GM12878 (cell line): ENCODE measurements around the gene BPIFA1. TPM values are rescaled to one million over a fixed set of nuclear protein-coding genes. Genes with fewer than 3 reads are reported as not detected.

ENCODE experiments used
- ATAC-seq: fragments of 200-7000 bp; cut with Tn5 transposase; 3 replicates; pipeline ENCODE4 v1.9.1; 2020; ENCODE audit warnings: mild to moderate bottlenecking, moderate library complexity
- BruUV-seq: library from RNA; stranded (reverse); fragments of 400-500 nt; replicated peaks from 2 replicates; lab custom pipeline; 2021; lab: Mats Ljungman, UMichigan
- CTCF ChIA-PET: fragments of 300-600 bp; sonication (Branson Sonifier 250); formaldehyde crosslinking; extraction: SDS; loops from one replicate; lab custom pipeline; 2021; ENCODE audit warnings: inconsistent platforms; lab: Yijun Ruan, JAX
- POLR2A ChIA-PET: fragments of 350-600 bp; formaldehyde crosslinking; extraction: SDS; loops from one replicate; lab custom pipeline; 2021; ENCODE audit warnings: inconsistent platforms; lab: Charles Lee
- RAD21 ChIA-PET: fragments of 300-600 bp; sonication (Branson Sonifier 250); formaldehyde crosslinking; loops from one replicate; lab custom pipeline; 2023; ENCODE audit warnings: antibody characterized with exemption; ENCODE audit not compliant: unreplicated experiment; lab: Charles Lee
- SMC1A ChIA-PET: fragments of 300-600 bp; sonication (Branson Sonifier 250); formaldehyde crosslinking; loops from one replicate; lab custom pipeline; 2023; ENCODE audit not compliant: unreplicated experiment, uncharacterized antibody; lab: Charles Lee
- DNase-seq: peaks from one replicate; pipeline ENCODE4 v3.0.0-alpha.2; 2011; ENCODE audit warnings: low read depth, low spot score
- FAIRE-seq: peaks from 3 replicates; lab custom pipeline; 2011; peaks lifted over from hg19 to GRCh38; lab: Jason Lieb, UNC
- H2AFZ ChIP-seq: 2 replicates; pipeline ENCODE4 v1.6.0; 2011; ENCODE audit warnings: low read depth, low read length, control low read depth; ENCODE audit not compliant: control insufficient read depth
- H3K27ac ChIP-seq: 2 replicates; pipeline ENCODE4 v1.5.1; 2011; ENCODE audit warnings: control low read depth; ENCODE audit not compliant: control insufficient read depth, insufficient read depth
- H3K27me3 ChIP-seq, 2 experiments: replicated peaks in 1 of 2; 2 replicates each; pipeline versions ENCODE4 v1.6.0 to v1.6.1; 2011; ENCODE audit warnings: low read length in 1 of 2; ENCODE audit not compliant: control insufficient read depth in 2 of 2, insufficient read depth in 2 of 2
- H3K36me3 ChIP-seq, 2 experiments: 2 replicates each; pipeline ENCODE4 v1.5.1; 2011; ENCODE audit warnings: low read length in 1 of 2; ENCODE audit not compliant: control insufficient read depth in 2 of 2, insufficient read depth in 2 of 2
- H3K4me1 ChIP-seq: 2 replicates; pipeline ENCODE4 v1.6.1; 2011; ENCODE audit warnings: mild to moderate bottlenecking, low read length, moderate library complexity, mixed read lengths; ENCODE audit not compliant: control insufficient read depth, insufficient read depth
- H3K4me2 ChIP-seq: 2 replicates; pipeline ENCODE4 v1.6.0; 2011; ENCODE audit warnings: control low read depth; ENCODE audit not compliant: control insufficient read depth, insufficient read depth
- H3K4me3 ChIP-seq: fragments of 200-600 bp; sonication (generic); 2 replicates; pipeline ENCODE4 v1.5.1; 2016
- H3K79me2 ChIP-seq: 2 replicates; pipeline ENCODE4 v1.6.0; 2011; ENCODE audit warnings: low read length; ENCODE audit not compliant: control insufficient read depth, insufficient read depth
- H3K9ac ChIP-seq: 2 replicates; pipeline ENCODE4 v1.8.0; 2011; ENCODE audit warnings: low read length, control low read depth, mixed read lengths; ENCODE audit not compliant: control insufficient read depth, insufficient read depth
- H3K9me3 ChIP-seq: replicated peaks from 3 replicates; pipeline ENCODE4 v1.5.1; 2011; ENCODE audit warnings: mild to moderate bottlenecking, low read length; ENCODE audit not compliant: control insufficient read depth, insufficient read depth
- H4K20me1 ChIP-seq: 2 replicates; pipeline ENCODE4 v1.6.0; 2011; ENCODE audit not compliant: control insufficient read depth, insufficient read depth
- CBX3 ChIP-seq: fragments of 200-600 bp; sonication (generic); IDR thresholded peaks from 2 replicates; pipeline ENCODE4 v1.6.1; 2016; ENCODE audit warnings: low read depth, borderline replicate concordance
- HDAC2 ChIP-seq: fragments of 200-600 bp; sonication (generic); IDR thresholded peaks from 2 replicates; pipeline ENCODE4 v1.6.1; 2017
- MAX ChIP-seq: IDR thresholded peaks from 2 replicates; pipeline ENCODE4 v1.6.1; 2012; ENCODE audit warnings: low read depth, low read length, improper control_type of control experiment
- NBN ChIP-seq: fragments of 450-650 bp; IDR thresholded peaks from 2 replicates; pipeline ENCODE4 v1.6.1; 2016
- RELB ChIP-seq: fragments of 450-650 bp; IDR thresholded peaks from 2 replicates; pipeline ENCODE4 v1.6.1; 2017; ENCODE audit warnings: low read depth, mild to moderate bottlenecking, moderate library complexity
- RUNX3 ChIP-seq: IDR thresholded peaks from 2 replicates; pipeline ENCODE4 v1.6.1; 2012; ENCODE audit warnings: low read length, inconsistent platforms
- SIN3A ChIP-seq: IDR thresholded peaks from 2 replicates; pipeline ENCODE4 v1.6.1; 2012; ENCODE audit warnings: low read depth, low read length, improper control_type of control experiment
- SMAD5 ChIP-seq: IDR thresholded peaks from 2 replicates; pipeline ENCODE4 v1.6.1; 2016; ENCODE audit warnings: antibody characterized with exemption, low read depth
- YY1 ChIP-seq: IDR thresholded peaks from 2 replicates; pipeline ENCODE4 v1.6.1; 2011; ENCODE audit warnings: low read depth, mild to moderate bottlenecking, low read length
- ZNF24 ChIP-seq: fragments of 450-650 bp; IDR thresholded peaks from 2 replicates; pipeline ENCODE4 v1.6.1; 2017; ENCODE audit warnings: antibody characterized with exemption, mild to moderate bottlenecking
- ZZZ3 ChIP-seq: IDR thresholded peaks from 2 replicates; pipeline ENCODE4 v1.6.1; 2011; ENCODE audit warnings: low read depth; ENCODE audit not compliant: control insufficient read depth, insufficient read length
- WGBS: methylation state at CpG from one replicate; pipeline ENCODE4 v1.1.6; 2016; ENCODE audit warnings: low lambda C conversion rate; ENCODE audit not compliant: insufficient replicate concordance, insufficient coverage; ENCODE audit errors: missing lambda C conversion rate; 5-methylcytosine and 5-hydroxymethylcytosine counted together
- in situ Hi-C: fragments of 300-500 bp; cut with MboI; formaldehyde crosslinking; loops from 9 replicates; pipeline ENCODE4 v1.14.3; 2018; ENCODE audit warnings: mixed read lengths
- intact Hi-C: fragments of 100-400 bp; cut with micrococcal nuclease; formaldehyde crosslinking; loops from one replicate; pipeline ENCODE4 v1.14.2; 2022; ENCODE audit not compliant: unreplicated experiment
- polyA plus RNA-seq, 11 experiments: library from polyadenylated mRNA; depleted of rRNA in 4 of 11; unstranded in 6 of 11; stranded (reverse) in 5 of 11; fragments of >200 nt; fragmentation: Nextera tagmentation in 4 of 11; fragmentation: Illumina TruSeq in 1 of 11; extraction: Ambion mirVana in 4 of 11; extraction: Trizol in 1 of 11; gene quantifications; 1 replicate in 1 of 11; 2 replicates in 10 of 11; pipeline versions ENCODE4 v1.2.1 to v1.2.3, GENCODE V29; 2011 to 2016; ENCODE audit warnings: inconsistent platforms in 2 of 11, missing spikeins in 2 of 11, low read depth in 1 of 11
- total RNA-seq, 4 experiments: library from RNA; depleted of rRNA in 3 of 4; stranded (reverse); fragments of >200 nt in 3 of 4; fragmentation: Illumina TruSeq in 1 of 4; extraction: Trizol in 1 of 4; gene quantifications; 2 replicates each; pipeline versions ENCODE4 v1.2.1 to v1.2.3, GENCODE V29; 2013 to 2021
- TF ChIP-seq, protein P1 (sequence below): fragments of 450-650 bp; IDR thresholded peaks from 2 replicates; pipeline ENCODE4 v1.6.1; 2017; ENCODE audit warnings: mild to moderate bottlenecking, low read depth, inconsistent platforms; ENCODE audit not compliant: poor library complexity, severe bottlenecking

BPIFA1 gene
- total and polyA plus RNA-seq, 10 of the 15 experiments (the other 5 are each of a cell fraction or from before 2014, with no cell fraction given): not detected

DNA sequence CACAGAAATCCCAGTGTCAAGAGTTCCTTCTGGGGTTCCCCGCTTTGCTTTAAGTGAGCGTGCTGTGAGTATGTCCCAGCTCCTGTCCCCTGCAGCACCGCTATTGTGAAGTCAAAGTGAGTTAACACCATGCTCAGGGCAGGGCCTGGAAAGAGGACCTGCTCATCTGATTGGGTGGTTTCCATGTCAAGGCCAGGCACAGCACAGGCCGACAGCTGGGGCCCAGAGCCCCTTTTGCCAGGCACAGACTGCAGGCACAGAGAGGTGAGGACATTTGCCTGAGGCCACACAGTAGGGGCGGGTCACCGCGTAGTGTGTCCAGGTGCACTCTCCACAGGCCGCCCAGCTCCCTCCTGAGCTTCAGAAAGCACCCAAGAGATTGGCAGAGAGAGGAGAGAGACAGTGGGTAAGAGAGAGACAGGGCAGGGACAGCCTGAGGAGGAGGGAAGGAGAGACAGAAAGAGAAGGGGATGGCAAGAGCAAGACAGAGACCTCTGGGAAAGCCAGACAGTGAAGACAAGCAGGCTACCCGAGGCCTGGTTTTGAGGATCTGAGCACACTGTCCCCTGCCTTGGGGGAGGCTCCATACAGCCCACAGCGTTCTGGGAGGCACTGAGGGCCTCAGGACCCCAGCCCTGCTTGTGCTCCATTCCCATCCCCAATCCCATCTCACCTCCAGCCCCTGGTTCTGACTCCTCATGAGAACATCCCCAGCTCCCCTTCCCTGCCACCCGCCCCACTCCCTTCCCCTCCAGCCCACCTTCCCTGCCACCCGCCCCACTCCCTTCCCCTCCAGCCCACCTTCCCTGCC, 40.7 kb downstream of the BPIFA1 start:
- Histone ChIP-seq H3K4me1 (no peaks in the 10 kb centered on the region), H3K36me3 (no peaks in the 10 kb centered on the region; a peak in 1 of 4 replicates), H3K4me2 (no peak overlapping the region), H3K27ac (no peak overlapping the region), H3K9ac (no peak overlapping the region), H3K27me3 (peaks cover 7 to 8% of the 10 kb centered on the region in 2 experiments; a peak in 3 of 4 replicates), H3K4me3 (no peak overlapping the region), H4K20me1 (no peaks in the 10 kb centered on the region), H2AFZ (no peak overlapping the region), H3K9me3 (no peaks in the 10 kb centered on the region), H3K79me2 (no peaks in the 10 kb centered on the region)
- in situ Hi-C loops (no loop called here), intact Hi-C loops (no loop called here)
- CTCF ChIA-PET: no interaction called here
- TF ChIP-seq YY1 (no peak), SIN3A (no peak), CBX3 (no peak), ZZZ3 (no peak)
- POLR2A ChIA-PET: no interaction called here
- DNase-seq (no peak), FAIRE-seq (no peak), ATAC-seq (no peak)
- no TSS peak for BruUV-seq
- SMC1A ChIA-PET: no interaction called here
- 48% methylated on average over 10 of the region's 12 CpGs for WGBS
- RAD21 ChIA-PET: no interaction called here

GRCh38 chr20:33277471-33278441, 42.0 kb downstream of the BPIFA1 start:
- Histone ChIP-seq H3K79me2 (no peaks in the 10 kb centered on the region), H3K27ac (no peak overlapping the region), H3K9ac (no peak overlapping the region), H3K4me3 (no peak overlapping the region), H4K20me1 (no peaks in the 10 kb centered on the region), H3K36me3 (no peaks in the 10 kb centered on the region; a peak in 1 of 4 replicates), H3K27me3 (peaks cover 7 to 8% of the 10 kb centered on the region in 2 experiments; a peak in 3 of 4 replicates), H2AFZ (no peak overlapping the region), H3K4me1 (no peaks in the 10 kb centered on the region), H3K4me2 (no peak overlapping the region), H3K9me3 (no peaks in the 10 kb centered on the region)
- ChIA-PET CTCF (no interaction called here), POLR2A (no interaction called here), RAD21 (no interaction called here), SMC1A (no interaction called here)
- intact Hi-C loops (no loop called here), in situ Hi-C loops (no loop called here)
- ATAC-seq (no peak), DNase-seq (no peak), FAIRE-seq (no peak)
- BruUV-seq: no TSS peak
- 39% methylated on average over 13 of the region's 13 CpGs for WGBS
- TF ChIP-seq ZNF24: no peak
- no peak for TF ChIP-seq NBN
- TF ChIP-seq HDAC2: no peak
- TF ChIP-seq RELB: no peak
- no peak for TF ChIP-seq SMAD5
- TF ChIP-seq, protein P1, sequence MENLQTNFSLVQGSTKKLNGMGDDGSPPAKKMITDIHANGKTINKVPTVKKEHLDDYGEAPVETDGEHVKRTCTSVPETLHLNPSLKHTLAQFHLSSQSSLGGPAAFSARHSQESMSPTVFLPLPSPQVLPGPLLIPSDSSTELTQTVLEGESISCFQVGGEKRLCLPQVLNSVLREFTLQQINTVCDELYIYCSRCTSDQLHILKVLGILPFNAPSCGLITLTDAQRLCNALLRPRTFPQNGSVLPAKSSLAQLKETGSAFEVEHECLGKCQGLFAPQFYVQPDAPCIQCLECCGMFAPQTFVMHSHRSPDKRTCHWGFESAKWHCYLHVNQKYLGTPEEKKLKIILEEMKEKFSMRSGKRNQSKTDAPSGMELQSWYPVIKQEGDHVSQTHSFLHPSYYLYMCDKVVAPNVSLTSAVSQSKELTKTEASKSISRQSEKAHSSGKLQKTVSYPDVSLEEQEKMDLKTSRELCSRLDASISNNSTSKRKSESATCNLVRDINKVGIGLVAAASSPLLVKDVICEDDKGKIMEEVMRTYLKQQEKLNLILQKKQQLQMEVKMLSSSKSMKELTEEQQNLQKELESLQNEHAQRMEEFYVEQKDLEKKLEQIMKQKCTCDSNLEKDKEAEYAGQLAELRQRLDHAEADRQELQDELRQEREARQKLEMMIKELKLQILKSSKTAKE: no peak
- no peak for TF ChIP-seq MAX
- TF ChIP-seq RUNX3: no peak
